Measurements from ENCODE around the gene RANBP3L.
A peak's percentile ranks its signal among the peaks of the same experiment; 100 is the strongest.

The RANBP3L gene

DNA sequence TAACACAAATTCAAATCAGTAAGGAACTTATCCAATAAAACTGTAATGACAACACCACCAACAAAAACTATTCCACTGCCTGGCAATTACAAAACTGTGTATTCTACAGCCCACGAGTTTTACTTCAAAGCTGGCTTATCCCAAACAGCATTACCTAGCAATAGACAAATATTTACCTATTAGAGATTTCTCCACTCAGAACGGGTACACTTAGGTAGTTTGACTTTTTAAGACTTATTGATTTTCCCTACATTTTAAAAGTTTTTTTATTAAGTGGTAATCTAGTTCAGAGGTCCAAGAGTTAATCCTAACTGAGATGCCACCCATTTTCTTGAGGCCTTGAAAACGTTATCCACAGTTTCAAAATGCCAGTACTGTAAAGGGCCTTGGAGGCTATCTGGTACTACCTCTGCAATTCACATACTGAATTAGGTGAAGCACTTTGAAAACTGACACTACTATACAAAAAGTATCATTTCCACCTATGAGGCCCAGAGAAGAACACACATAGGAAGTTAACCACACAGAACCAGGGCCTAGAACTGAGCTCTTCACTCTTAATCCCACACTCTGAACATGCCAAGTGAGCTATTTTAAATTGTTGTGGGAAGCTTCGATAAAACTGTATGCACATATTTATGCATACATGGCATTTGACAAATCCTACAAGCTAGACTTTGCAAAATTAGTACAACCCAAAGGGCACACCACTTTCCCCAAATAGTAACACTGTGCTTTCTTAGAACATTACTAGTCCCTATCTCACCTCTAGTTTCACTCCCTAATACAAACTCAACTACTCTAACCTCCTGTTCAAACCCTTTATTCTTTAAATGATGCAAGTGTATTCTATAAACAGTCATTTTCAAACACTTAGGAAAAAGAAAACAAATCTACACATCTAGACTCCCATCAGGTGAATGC is 62.1 kb downstream of the RANBP3L start:
- Histone ChIP-seq H3K4me2 (ENCODE audit: low read length, poor library complexity, severe bottlenecking) (peak overlapping the region; percentile 79), H2BK5ac (ENCODE audit: low read depth, low read length, poor library complexity, severe bottlenecking) (no peak overlapping the region), H3K18ac (ENCODE audit: low read depth in 1 of 2, low read length in 2 of 2) (no peak overlapping the region), H3K4ac (ENCODE audit: low read depth in 1 of 2, low read length in 2 of 2) (no peak overlapping the region), H2BK12ac (ENCODE audit: low read length in 2 of 2) (no peak overlapping the region), H3K23ac (ENCODE audit: low read length in 2 of 2) (no peak overlapping the region), H3K27me3 (ENCODE audit: control insufficient read depth in 1 of 2, insufficient read depth in 1 of 2, low read length in 2 of 2) (no peaks in the 10 kb centered on the region), H4K91ac (ENCODE audit: low read length) (no peak overlapping the region), H2AK5ac (ENCODE audit: low read length, severe bottlenecking) (no peak overlapping the region), H3K36me3 (ENCODE audit: control insufficient read depth in 1 of 2, insufficient read depth in 2 of 2, low read depth in 1 of 2, low read length in 2 of 2) (no peaks in the 10 kb centered on the region), H2BK15ac (ENCODE audit: low read depth, poor library complexity, severe bottlenecking) (no peak overlapping the region), H3K14ac (ENCODE audit: low read length in 2 of 2) (no peak overlapping the region), H2BK120ac (ENCODE audit: low read depth, low read length) (no peak overlapping the region), H3K79me1 (replicated peaks; ENCODE audit: low read length, poor library complexity, severe bottlenecking) (peaks cover 13% of the 10 kb centered on the region), H3K9me3 (ENCODE audit: control insufficient read depth, low read length) (no peaks in the 10 kb centered on the region), H3K4me1 (ENCODE audit: control insufficient read depth, insufficient read depth, low read depth, low read length) (peaks cover 7% of the 10 kb centered on the region), H3K9ac (ENCODE audit: low read length) (peak overlapping the region; percentile 96), H3K27ac (ENCODE audit: low read length, poor library complexity, severe bottlenecking) (no peak overlapping the region), H3K4me3 (ENCODE audit: insufficient read depth in 1 of 2, low read depth in 1 of 2, low read length in 2 of 2) (peak overlapping the region in 1 of 2 experiments; percentile 87), H4K8ac (ENCODE audit: low read length) (no peak overlapping the region), H2AFZ (ENCODE audit: low read depth, low read length) (no peak overlapping the region)
- WGBS: 82% methylated on average over 3 of the region's 4 CpGs
- DNase-seq: no peak

DNA sequence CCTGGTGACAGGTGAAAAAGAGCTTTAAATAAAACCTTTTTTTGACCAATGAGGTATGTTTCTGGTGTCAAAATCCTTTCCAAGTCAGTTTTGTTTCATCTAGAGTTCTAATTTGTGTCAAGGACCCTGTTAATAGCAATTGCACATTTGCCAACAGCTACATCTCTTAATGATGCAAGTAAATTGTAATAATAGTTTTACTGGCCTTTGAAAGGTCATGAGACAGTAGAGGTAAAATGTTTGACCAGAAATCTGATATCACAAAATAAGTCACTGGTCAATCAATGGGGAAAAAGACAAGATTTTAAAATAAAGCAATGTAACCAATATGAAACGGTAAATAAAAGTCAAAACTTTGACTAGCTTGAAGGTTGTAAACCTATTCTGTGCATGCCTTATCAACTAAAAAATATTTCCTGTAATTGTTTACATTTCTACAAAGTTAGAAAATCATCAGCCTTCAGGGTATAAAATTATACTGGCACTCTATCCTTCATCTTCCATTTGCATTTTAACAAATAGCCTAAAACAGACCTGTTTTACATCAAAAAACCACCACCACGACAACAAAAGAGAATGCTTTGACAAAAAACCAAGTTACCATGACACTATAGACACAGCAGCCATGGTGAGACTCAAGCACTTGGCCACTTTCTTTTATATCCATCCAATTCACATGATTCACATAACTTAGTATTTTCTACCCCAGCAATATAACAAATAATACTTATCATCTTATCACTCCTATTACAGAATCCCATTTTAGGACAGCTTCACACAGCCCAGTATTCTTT is 63.0 kb downstream of the RANBP3L start:
- WGBS: 69% methylated on average over 2 of the region's 2 CpGs
- Histone ChIP-seq H2BK15ac (ENCODE audit: low read depth, poor library complexity, severe bottlenecking) (no peak overlapping the region), H3K23ac (ENCODE audit: low read length in 2 of 2) (no peak overlapping the region), H3K36me3 (ENCODE audit: control insufficient read depth in 1 of 2, insufficient read depth in 2 of 2, low read depth in 1 of 2, low read length in 2 of 2) (no peaks in the 10 kb centered on the region), H2BK120ac (ENCODE audit: low read depth, low read length) (no peak overlapping the region), H2AFZ (ENCODE audit: low read depth, low read length) (no peak overlapping the region), H3K27ac (ENCODE audit: low read length, poor library complexity, severe bottlenecking) (no peak overlapping the region), H3K14ac (ENCODE audit: low read length in 2 of 2) (no peak overlapping the region), H3K4ac (ENCODE audit: low read depth in 1 of 2, low read length in 2 of 2) (no peak overlapping the region), H3K27me3 (ENCODE audit: control insufficient read depth in 1 of 2, insufficient read depth in 1 of 2, low read length in 2 of 2) (no peaks in the 10 kb centered on the region), H3K4me2 (ENCODE audit: low read length, poor library complexity, severe bottlenecking) (no peak overlapping the region), H2AK5ac (ENCODE audit: low read length, severe bottlenecking) (no peak overlapping the region), H3K18ac (ENCODE audit: low read depth in 1 of 2, low read length in 2 of 2) (no peak overlapping the region), H3K79me1 (replicated peaks; ENCODE audit: low read length, poor library complexity, severe bottlenecking) (peaks cover 13% of the 10 kb centered on the region), H2BK5ac (ENCODE audit: low read depth, low read length, poor library complexity, severe bottlenecking) (no peak overlapping the region), H3K9me3 (ENCODE audit: control insufficient read depth, low read length) (no peaks in the 10 kb centered on the region), H3K4me3 (ENCODE audit: insufficient read depth in 1 of 2, low read depth in 1 of 2, low read length in 2 of 2) (peak overlapping the region in 1 of 2 experiments; percentile 87), H3K4me1 (ENCODE audit: control insufficient read depth, insufficient read depth, low read depth, low read length) (peaks cover 7% of the 10 kb centered on the region), H4K91ac (ENCODE audit: low read length) (no peak overlapping the region), H4K8ac (ENCODE audit: low read length) (no peak overlapping the region), H3K9ac (ENCODE audit: low read length) (peak overlapping the region; percentile 96), H2BK12ac (ENCODE audit: low read length in 2 of 2) (no peak overlapping the region)
- DNase-seq: no peak

DNA sequence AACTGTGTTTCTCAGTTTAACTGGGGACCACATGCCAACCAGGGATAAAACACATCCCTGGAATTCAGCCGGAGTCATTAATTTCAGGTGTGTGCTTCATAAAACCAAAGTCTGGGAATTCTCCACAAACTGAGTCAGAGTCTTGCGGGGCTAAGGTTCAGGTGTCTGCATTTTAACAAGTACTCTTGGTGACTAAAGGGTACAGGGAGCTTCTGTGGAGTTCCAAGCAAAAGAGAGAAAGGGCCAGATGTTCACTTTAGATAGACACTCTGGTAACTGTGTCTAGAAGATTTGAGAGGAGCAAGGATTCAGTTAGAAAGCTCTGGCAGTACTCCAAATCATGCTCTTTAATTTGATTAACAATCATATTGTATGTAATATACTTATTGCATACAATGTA is 64.0 kb downstream of the RANBP3L start:
- H3K27me3 ChIP-seq (ENCODE audit: control insufficient read depth in 1 of 2, insufficient read depth in 1 of 2, low read length in 2 of 2): no peaks in the 10 kb centered on the region
- H2BK15ac ChIP-seq (ENCODE audit: low read depth, poor library complexity, severe bottlenecking): no peak overlapping the region
- H3K4me1 ChIP-seq (ENCODE audit: control insufficient read depth, insufficient read depth, low read depth, low read length): peaks cover 5% of the 10 kb centered on the region
- DNase-seq: no peak
- H2AFZ ChIP-seq (ENCODE audit: low read depth, low read length): no peak overlapping the region
- no peak overlapping the region for H3K18ac ChIP-seq (ENCODE audit: low read depth in 1 of 2, low read length in 2 of 2)
- H2AK5ac ChIP-seq (ENCODE audit: low read length, severe bottlenecking): no peak overlapping the region
- no peak overlapping the region for H2BK120ac ChIP-seq (ENCODE audit: low read depth, low read length)
- peaks cover 13% of the 10 kb centered on the region for H3K79me1 ChIP-seq (replicated peaks; ENCODE audit: low read length, poor library complexity, severe bottlenecking)
- WGBS: 98% methylated on average over 2 of the region's 2 CpGs
- no peak overlapping the region for H3K4me3 ChIP-seq (ENCODE audit: insufficient read depth in 1 of 2, low read depth in 1 of 2, low read length in 2 of 2)
- H3K4me2 ChIP-seq (ENCODE audit: low read length, poor library complexity, severe bottlenecking): no peak overlapping the region
- no peak overlapping the region for H2BK5ac ChIP-seq (ENCODE audit: low read depth, low read length, poor library complexity, severe bottlenecking)
- H3K36me3 ChIP-seq (ENCODE audit: control insufficient read depth in 1 of 2, insufficient read depth in 2 of 2, low read depth in 1 of 2, low read length in 2 of 2): no peaks in the 10 kb centered on the region
- H3K14ac ChIP-seq (ENCODE audit: low read length in 2 of 2): no peak overlapping the region
- H3K23ac ChIP-seq (ENCODE audit: low read length in 2 of 2): no peak overlapping the region
- no peak overlapping the region for H3K4ac ChIP-seq (ENCODE audit: low read depth in 1 of 2, low read length in 2 of 2)
- H4K91ac ChIP-seq (ENCODE audit: low read length): no peak overlapping the region
- H3K9ac ChIP-seq (ENCODE audit: low read length): no peak overlapping the region
- H2BK12ac ChIP-seq (ENCODE audit: low read length in 2 of 2): no peak overlapping the region
- H3K27ac ChIP-seq (ENCODE audit: low read length, poor library complexity, severe bottlenecking): no peak overlapping the region
- no peak overlapping the region for H4K8ac ChIP-seq (ENCODE audit: low read length)
- H3K9me3 ChIP-seq (ENCODE audit: control insufficient read depth, low read length): no peaks in the 10 kb centered on the region

DNA sequence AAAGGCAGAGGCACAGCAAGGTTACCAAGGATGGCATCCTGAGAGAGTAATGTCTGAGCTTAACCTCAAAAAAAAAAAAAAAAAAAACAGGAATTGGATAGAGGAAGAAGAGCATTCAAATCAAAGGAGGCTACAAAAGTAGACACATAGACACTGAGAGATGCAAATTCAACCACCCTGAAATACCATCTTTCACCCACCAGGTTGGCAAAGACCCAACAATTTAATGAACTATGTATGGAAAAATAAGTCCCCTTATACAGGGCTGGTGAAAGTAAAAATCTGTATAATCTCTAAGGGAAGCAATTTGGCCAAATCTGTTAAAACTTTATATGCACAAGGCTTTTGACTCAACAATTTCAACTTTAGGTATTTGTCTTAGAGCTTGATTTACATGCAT is 64.9 kb downstream of the RANBP3L start:
- H3K14ac ChIP-seq (ENCODE audit: low read length in 2 of 2): no peak overlapping the region
- H2BK12ac ChIP-seq (ENCODE audit: low read length in 2 of 2): no peak overlapping the region
- H4K91ac ChIP-seq (ENCODE audit: low read length): no peak overlapping the region
- no peak overlapping the region for H3K4ac ChIP-seq (ENCODE audit: low read depth in 1 of 2, low read length in 2 of 2)
- H3K36me3 ChIP-seq (ENCODE audit: control insufficient read depth in 1 of 2, insufficient read depth in 2 of 2, low read depth in 1 of 2, low read length in 2 of 2): no peaks in the 10 kb centered on the region
- no peak for DNase-seq
- no peak overlapping the region for H2BK15ac ChIP-seq (ENCODE audit: low read depth, poor library complexity, severe bottlenecking)
- H3K9me3 ChIP-seq (ENCODE audit: control insufficient read depth, low read length): no peaks in the 10 kb centered on the region
- H4K8ac ChIP-seq (ENCODE audit: low read length): no peak overlapping the region
- no peaks in the 10 kb centered on the region for H3K4me1 ChIP-seq (ENCODE audit: control insufficient read depth, insufficient read depth, low read depth, low read length)
- no peak overlapping the region for H3K9ac ChIP-seq (ENCODE audit: low read length)
- H2AFZ ChIP-seq (ENCODE audit: low read depth, low read length): no peak overlapping the region
- H3K18ac ChIP-seq (ENCODE audit: low read depth in 1 of 2, low read length in 2 of 2): no peak overlapping the region
- H3K27ac ChIP-seq (ENCODE audit: low read length, poor library complexity, severe bottlenecking): no peak overlapping the region
- H3K27me3 ChIP-seq (ENCODE audit: control insufficient read depth in 1 of 2, insufficient read depth in 1 of 2, low read length in 2 of 2): no peaks in the 10 kb centered on the region
- H2AK5ac ChIP-seq (ENCODE audit: low read length, severe bottlenecking): no peak overlapping the region
- H2BK120ac ChIP-seq (ENCODE audit: low read depth, low read length): no peak overlapping the region
- H3K79me1 ChIP-seq (replicated peaks; ENCODE audit: low read length, poor library complexity, severe bottlenecking): peaks cover 10% of the 10 kb centered on the region
- no peak overlapping the region for H3K4me2 ChIP-seq (ENCODE audit: low read length, poor library complexity, severe bottlenecking)
- H3K23ac ChIP-seq (ENCODE audit: low read length in 2 of 2): no peak overlapping the region
- no peak overlapping the region for H3K4me3 ChIP-seq (ENCODE audit: insufficient read depth in 1 of 2, low read depth in 1 of 2, low read length in 2 of 2)
- H2BK5ac ChIP-seq (ENCODE audit: low read depth, low read length, poor library complexity, severe bottlenecking): no peak overlapping the region

All from mesenchymal stem cell (in vitro differentiated cells and primary cell).